Activated CD4-positive, alpha-beta T cell treated with anti-CD3 and anti-CD28 coated beads for 48 hours (primary cell): ENCODE measurements around the gene ART4.

Experiments
- DNase-seq: peaks from one replicate; pipeline ENCODE4 v3.0.0-alpha.2; 2020

ART4 gene

DNA sequence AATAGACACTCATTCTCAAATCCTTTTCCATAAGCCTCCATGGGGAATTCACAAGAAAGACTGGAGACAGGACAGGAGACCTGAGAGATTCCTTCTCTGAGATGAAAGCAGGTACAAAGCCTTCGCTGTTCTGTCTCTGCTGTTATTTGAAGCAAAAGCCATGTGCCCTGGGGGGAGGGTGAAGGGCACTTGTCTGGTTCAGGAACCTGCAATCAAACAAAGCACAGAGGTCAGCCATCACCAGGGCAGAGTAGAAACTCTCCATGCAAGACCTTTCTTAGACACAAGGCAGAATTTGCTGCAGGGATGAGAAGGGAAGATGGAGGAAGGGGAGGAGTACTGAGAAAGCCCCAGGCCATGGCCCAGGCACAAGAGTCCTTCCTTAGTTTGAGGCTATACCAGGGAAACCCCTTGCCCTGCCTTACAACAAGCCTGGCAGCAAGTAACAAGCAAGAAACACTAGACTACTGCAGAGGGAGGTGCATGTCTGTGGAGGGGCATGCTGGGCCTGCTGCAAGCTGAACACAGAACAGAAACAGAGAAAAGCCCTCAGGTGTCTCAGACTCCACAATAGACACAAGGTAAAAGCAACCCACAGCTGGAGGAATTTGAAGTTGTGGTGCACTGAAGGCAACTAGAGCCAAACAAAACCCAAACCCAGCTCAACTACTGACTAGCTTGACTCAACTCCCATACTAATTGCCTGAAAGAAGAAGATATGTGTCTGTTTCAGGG is 7.8 kb upstream of the ART4 start:
- DNase-seq: no peak

DNA sequence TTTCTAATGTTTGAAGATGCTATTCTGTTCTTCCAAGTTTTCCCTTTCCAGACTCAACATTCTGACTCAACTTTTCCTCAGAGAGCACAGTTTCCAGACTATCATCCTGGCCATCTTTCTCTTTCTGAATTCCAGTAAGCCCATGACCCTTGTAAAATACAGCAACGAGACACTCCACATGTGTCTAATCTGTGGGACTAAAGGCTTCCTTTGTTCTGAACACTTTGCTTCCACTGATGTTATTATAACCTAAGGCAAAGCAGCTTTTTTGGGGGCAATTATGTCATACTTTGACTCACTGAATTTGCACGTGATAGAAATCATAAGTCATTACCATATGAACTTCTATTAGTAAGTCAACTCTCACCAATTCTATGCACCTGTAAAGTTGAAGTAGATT is 6.3 kb upstream of the ART4 start:
- DNase-seq: no peak

DNA sequence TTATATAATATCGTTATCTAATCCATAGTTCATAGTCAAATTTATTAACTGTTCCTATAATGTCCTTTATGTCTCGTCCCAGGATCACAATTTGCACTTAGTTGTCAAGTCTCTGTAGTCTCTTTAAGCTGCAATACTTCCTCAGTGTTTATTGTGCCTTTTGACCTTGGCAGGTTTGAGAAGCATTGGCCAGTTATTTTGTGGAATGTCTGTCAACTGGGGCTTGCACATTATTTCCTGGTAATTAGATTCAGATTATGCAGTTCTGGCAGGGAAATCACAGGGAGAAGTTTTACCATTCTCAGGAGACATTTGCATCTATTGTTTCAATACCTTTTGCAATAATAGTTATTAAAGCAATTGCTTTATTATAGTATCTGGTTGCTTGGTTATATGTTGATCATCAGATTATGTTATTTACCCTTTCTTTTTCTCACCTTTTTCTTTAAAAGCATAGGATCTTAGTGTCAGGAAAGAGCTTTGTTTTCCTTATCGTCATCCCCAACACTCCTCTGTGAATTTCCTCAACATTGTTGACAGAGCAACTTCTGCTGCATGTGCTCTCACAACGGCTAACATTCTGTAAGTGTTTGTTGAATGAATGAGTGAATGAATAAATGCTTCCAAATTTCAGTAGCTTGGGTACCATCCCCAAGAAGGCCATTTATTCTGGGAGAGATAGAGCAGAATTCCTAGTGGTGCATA is 3.7 kb upstream of the ART4 start:
- no peak for DNase-seq

DNA sequence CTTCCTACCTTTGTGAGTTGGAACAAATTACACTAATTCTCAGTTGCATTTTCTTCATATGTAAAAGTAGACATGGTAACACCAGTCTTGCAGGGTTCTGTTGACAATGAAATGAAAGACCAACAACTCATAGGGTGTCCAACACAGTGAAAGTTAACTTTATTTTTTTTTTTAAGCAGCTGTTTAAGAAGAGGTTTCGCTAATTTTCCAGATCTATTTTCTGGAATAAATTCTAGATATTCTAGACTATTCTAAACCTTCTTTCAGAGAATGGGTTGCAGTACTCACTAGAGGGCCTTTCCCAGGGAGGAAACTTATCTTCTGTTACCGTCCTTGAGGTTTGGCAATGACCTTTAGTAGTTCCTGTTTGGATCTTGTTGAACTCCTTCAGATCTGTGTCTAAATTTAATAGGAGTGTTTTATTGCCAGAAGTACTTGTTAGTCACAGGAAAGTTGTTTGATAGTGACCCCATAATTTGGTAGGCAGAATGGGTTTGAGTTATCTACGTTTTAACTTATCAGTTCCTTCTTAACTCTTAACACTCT is 2.8 kb upstream of the ART4 start:
- no peak for DNase-seq

DNA sequence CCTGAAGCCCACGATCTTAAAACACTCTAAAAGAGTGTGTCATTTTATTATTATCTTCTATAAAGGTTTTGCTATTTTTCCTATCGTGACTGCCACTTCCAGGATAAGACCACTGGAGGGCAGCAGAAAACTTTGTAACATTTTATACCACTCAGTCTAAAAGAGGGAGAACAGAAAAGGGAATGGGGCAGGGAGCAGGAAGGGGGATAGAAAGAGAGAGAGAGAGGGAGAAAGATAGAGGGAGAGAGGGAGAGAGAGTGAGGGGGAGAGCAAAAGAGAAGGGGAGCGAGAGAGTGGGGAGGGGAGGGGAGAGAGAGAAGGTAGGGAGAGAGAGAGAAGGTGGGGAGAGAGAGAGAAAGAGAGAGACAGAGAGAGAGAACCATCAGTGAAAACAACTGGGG is 2.0 kb upstream of the ART4 start:
- DNase-seq: peak; percentile 45

DNA sequence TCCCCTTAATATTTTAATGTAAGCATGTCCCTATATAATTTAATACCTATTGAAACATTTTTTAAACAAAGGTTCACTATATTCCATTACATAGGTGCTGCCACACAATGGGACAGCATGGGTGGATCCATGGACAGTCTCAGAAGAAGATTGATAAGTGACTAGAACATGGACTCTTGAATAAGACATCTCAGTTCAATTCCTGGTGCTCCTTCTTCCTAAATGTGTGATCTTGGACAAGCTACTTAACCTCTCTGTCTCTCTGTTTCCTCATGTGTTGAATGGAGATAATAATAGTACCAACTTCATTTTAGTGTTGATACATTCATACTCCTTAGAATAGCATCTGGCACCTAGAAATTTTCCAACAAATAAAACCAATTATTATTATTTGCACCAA is 1.1 kb upstream of the ART4 start:
- DNase-seq: no peak

DNA sequence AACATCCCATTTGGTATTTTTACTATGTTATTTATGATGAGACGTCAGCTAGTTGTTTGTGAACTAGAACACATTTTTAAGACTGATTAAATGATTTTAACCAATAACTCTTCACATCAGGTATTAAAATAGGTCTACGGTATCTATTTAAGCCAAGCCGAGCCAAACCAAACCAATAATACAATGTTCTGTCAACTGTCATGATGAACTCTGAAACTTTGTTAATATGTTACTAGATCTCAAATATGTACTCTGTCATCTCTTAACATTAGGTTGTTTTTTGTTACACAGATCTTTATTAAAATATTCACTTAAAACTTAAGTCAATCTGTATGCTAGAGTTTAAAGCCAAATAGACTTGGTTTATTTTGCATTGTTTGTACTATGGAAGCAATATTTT is 1.0 kb downstream of the ART4 start:
- no peak for DNase-seq

DNA sequence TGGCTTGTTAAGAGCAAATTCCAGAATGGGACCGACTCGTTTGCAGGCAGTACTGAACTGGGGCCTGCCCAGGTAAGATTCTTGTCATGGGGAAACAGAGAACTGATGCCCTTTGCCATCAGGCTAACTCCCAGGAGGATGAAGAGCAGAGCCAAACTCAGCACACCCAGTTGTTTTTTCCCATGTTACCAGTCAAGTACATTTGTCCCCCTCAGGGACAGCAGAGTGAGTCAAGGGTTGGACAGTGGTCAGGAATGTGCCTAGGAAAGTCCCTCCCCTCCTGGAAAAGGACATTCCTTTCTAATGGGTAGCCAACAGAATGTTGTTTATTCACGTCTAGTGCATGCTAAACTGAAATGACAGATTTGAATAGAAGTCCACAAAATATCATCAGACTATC is 1.6 kb downstream of the ART4 start:
- DNase-seq: no peak

DNA sequence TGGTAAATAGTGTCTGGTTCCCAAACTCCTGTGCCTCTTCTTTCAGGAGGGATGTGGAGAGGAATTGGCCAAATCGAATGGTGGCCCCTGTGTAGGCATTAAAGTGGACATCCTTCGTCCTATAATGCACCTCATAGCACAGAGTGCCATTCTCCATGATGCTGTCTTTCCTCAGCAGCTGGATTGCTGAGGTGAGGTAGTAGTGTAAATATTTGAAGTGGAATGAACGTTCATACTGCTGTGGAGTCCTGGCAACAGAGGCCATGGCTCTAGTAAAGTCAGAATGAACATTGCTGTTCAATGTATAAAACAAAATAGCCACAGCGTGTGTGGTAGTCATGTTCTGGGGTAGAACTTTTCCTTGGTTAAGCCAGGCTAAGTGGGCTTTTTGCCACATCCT is 2.7 kb downstream of the ART4 start:
- DNase-seq: no peak

DNA sequence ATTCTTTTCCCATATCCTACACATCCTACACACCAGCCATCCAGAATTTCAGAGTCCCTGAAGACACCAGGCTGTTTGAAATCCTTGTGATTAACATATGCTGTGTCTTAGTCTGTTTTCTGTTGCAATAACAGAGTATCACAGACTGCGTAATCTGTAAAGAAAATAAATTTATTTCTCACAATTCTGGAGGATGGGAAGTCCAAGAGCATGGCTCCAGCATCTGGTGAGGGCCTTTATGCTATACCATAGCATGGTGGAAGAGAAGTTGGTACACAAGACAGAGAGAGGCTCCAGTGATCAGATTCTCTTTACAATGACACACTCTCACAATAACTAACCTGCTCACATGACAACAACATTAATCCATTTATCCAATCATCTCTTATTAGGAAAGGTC is 4.1 kb downstream of the ART4 start:
- no peak for DNase-seq

DNA sequence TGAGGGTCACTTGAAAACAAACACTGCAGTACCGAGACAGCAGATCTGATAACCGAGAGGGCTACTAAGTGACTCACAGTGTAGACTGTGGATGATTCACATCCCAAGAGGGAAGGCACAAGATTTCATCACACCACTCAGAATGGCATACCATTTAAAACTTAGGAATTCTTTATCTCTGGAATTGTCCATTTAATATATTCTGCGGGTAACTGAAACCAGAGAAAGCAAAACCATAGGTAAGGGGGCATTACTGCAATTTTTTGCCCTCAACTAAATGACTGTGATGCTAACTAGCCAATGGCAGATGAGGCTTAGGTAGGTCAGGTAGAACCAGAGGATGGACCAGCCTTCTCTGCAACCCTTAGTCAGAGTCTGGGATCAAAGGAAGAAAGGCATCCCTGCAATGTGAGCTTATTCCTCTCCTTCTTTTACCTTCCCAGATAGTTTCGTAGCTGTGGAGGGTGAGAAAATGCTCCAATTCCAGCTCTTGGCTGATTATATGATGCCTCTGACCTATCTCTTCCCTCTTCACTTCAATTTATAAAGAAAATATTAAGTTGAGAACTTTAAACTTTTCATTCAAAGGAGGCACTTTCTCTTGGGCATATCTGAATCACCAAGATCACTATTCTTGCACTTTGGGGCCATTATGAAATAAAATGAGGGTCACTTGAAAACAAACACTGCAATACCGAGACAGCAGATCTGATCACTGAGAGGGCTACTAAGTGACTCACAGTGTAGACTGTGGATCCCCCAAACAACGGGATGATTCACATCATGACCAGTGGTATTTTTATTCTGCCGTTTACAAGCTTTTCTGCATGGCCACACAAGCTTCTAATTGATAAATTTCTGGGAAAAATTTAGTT is 6.8 kb downstream of the ART4 start:
- no peak for DNase-seq

DNA sequence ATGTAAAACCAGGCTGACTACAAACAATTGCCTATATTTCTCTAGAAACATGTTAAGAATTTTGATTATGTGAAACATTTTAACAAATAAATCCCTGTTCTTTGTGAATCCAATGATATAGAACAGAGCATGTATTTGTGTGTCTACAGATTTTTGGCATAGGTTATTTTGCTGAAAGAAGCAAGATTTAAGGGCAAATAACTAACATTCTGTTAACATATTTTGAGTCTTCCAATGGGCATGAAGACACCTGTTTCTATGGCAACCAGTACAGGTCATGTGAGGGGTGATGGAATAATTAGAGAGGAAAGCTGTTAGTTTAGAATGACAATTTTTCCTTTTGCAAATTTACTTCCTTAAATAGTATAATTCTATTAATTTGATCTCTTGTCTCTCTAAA is 8.8 kb downstream of the ART4 start:
- no peak for DNase-seq

DNA sequence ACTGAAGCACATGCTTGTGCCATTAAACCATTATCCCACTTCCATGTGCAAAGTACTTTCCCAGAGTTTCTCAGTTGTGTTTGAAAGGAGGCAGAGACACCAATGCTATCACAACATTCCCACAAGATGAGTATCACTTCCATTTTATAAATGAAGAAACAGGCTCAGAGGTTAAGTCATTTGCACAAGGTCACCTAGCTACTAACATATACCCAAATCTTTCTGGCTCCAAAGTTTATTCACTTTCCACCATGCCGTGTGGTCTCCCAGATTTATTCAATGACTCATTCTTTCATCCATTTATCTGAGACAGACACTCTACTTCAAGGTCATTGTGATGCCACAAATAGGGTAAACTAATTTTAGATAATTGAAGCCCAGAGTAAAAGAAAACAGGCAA is 9.4 kb downstream of the ART4 start:
- DNase-seq: no peak

DNA sequence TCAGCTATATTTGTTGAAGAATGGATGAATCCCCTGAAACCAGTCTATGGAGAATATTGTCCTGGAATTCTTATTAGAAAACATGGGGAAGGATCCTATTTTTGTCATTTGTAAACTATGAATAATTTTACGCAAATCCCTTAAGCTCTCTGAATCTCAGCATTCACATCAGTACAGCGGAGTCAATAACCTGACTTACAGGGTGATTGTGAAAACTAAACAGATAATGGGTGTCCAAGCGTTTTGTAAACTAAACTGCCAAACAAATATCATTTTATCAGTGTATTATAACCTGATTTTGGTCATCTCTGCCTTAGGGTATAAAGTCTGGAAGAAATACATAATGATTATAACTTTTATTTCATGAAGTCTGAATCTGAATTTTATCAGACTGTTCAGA is 10.0 kb downstream of the ART4 start:
- DNase-seq: no peak

DNA sequence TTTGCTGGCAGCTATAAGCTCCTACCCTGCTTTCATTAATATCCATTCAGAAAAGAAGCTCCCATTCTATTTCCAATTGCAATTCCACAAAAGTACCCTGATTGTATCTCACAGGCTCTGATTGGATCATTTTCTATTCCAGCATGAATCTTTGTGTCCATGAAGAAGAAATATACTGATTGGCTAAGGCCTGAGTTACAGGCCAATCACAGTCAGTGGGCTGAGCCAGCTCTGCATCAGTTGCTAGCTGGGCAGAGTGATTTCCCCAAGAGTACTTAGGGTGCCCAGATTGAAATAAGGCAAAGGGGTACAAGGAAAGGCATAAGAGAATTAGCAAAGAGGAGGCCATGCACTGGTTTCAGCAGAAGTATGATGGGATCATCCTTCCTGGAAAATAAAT is 14.4 kb downstream of the ART4 start:
- DNase-seq: no peak

DNA sequence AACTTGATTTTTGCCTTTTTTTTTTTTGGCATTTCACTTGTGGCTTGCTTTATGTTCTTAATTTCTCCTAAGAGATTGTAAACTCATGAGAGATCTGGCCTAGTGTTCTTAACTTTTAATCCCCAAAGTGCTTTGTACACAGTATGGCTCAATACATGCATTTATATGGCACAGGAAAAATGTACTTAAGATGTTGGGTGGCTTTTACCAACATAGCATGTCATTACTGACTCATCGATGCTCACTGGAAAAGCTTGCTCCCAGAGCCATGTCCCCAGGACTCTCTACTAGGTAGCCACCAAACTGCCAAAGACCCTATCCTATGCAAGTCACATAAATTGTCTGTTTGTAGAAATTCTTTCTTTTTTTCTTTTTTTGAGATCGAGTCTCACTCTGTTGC is 16.3 kb downstream of the ART4 start:
- no peak for DNase-seq

DNA sequence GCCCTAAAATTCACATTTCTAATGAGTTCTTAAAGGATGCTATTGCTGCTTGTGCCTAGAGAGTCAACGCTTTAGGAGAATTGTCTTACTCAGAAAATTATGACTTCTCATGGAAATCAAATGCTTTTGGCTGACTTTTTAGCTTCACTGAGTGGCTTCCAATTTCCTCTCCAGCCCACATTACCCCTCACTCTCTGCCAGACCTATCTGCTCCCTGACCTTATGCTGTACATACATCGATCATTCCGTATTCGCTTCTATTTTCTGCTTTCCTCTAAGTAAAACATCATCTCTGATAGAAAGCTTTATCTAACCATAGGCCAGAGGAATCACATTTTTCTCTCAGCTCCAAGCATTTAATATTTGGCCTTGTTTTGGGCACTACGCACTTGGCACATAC is 16.8 kb downstream of the ART4 start:
- DNase-seq: no peak

DNA sequence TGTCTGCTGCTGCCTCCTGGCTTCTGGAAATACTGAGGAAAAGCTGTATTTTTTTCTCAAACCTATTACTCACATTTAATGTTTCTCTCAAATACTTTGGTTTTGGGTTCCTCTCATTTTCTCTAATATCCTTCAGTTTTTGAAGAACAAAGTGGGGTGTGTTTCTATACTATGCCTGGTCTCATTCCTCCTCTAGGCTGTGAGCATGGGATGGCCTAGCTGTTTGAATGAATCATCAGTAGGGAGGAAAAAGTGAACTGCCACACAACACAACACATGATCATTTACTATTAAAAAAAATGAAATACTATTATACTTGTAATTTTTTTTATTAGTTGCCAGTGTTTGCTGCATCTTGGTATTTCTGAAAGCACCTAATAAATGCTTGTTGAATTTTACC is 18.1 kb downstream of the ART4 start:
- no peak for DNase-seq

DNA sequence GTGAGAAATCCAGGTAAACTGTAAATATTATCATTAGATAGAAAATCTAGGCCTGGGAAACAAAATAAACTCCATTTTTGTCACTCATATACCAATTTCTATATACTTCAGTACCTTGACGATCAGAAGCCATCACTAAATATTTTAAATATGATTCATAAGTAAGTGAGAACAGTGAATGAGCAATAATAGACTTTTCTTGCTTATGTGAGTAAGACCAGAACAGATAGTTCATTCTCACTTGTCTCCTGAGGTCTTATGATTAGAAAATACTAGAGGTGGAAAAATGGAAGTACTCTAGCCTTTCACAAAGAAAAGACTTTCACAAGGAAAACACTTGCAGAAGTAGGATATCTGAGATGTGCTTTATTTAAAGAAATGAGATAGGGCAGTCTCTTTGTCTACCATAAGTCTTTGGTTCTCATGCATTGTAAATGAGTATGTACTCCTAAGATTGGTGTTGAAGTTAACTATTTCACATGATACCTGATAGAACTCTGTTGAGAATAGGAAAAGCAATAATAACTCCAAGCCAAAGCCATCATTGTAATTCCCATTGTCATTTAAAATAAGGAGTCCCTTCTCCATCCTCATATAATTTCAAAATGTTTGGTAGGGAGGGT is 19.2 kb downstream of the ART4 start:
- DNase-seq: no peak

DNA sequence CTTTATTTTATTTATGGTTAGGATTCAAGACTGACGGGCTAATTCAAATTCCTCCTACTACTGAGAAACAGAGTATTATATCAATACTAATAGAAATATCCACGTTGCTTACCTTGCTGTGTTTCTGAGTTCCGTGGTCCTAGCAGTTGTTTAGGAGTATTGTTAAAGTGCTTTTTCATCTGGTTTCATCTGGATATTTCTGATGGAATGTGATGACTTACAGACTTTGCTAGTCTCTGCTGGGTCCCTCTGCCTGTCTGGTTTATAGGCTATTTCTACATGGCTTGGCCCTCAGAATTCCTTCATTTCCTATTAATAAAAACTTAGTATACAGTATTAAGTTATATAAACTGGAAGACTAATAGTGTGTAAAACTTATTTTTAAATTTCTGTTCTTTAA is 29.3 kb downstream of the ART4 start, which contains the start of gene SMCO3:
TSS of gene SMCO3 (minus strand) at position 169 of the 400 bp plus-strand sequence. CDS start 7,502 bp downstream, outside the sequence.
- DNase-seq: no peak

DNA sequence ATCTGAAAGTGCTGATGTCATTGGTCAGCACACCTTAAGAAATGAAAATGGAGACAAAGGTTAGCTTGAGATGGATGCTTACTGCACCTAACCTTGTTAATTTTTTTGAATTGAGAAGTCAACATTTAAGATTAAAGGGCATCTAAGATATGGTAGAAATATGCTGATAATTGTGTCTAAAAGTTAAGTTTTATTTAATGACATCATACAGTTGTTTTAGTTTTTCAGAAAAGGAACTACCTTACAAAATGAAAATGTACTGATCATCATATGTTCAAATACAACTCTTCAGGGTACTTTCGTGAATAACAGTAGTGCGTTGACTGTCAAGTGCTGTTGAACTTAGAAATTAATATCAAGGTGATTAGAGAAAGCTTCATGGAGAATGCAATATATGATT is 31.8 kb downstream of the ART4 start:
- no peak for DNase-seq

DNA sequence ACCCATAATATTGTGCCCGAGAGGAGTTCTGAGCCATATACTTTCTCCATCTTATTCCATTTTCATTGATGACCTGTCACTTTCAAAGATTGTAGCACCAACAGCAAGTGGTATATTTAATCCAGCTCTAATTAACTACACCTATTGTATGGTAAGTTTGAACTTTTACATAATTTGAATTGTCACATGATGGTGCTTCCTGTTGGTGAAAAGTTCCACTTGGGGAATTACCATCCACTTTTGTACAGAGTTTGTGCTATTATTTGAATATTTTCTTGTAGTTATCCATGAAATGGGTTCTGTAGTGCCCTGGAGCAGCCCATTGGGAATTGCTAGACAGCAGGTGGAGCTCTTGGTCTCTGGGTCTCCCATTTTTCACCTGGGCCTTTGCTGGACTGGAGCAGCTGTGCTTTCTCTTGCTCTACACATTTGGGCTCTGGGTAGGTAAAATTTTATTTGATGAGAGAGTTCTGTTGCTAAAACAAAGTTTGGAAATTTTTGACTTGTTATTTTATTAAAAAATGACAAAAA is 32.3 kb downstream of the ART4 start:
- DNase-seq: no peak
